GM12891 (cell line): ENCODE data around the gene ROBO1.

Experiments
- POLR2A ChIP-seq: IDR thresholded peaks from 2 replicates; pipeline ENCODE4 v1.6.1; 2011; ENCODE audit warnings: low read depth, low read length, control low read depth
- POLR2AphosphoS5 ChIP-seq: IDR thresholded peaks from 2 replicates; pipeline ENCODE4 v1.6.1; 2011; ENCODE audit warnings: low read depth, low read length, control low read depth
- POU2F2 ChIP-seq: IDR thresholded peaks from 2 replicates; pipeline ENCODE4 v1.6.1; 2011; ENCODE audit warnings: low read depth, mild to moderate bottlenecking, control low read depth, low read length, moderate library complexity
- SPI1 ChIP-seq: IDR thresholded peaks from 2 replicates; pipeline ENCODE4 v1.6.1; 2011; ENCODE audit warnings: low read depth, low read length, control low read depth
- TAF1 ChIP-seq: IDR thresholded peaks from 2 replicates; pipeline ENCODE4 v1.6.1; 2011; ENCODE audit warnings: low read depth, low read length, control low read depth

- TF ChIP-seq POU2F2 (no peak), POLR2AphosphoS5 (no peak), POLR2A (no peak), SPI1 (no peak), TAF1 (no peak)
Measured at GRCh38 chr3:79817224-79817623, 49.4 kb upstream of the ROBO1 start.
